GM12864 (cell line): ENCODE data around the gene NEDD8.
A peak's percentile ranks its signal among the peaks of the same experiment; 100 is the strongest.

Source experiments
- DNase-seq: peaks from one replicate; pipeline ENCODE4 v3.0.0-alpha.2; 2011; ENCODE audit warnings: low read depth
- H3K4me3 ChIP-seq: 2 replicates; pipeline ENCODE4 v1.5.1; 2011; ENCODE audit warnings: mild to moderate bottlenecking, low read depth, low read length, control low read depth
- CTCF ChIP-seq: IDR thresholded peaks from 2 replicates; pipeline ENCODE4 v1.5.1; 2011; ENCODE audit warnings: low read depth, mild to moderate bottlenecking, moderate library complexity, low read length, control low read depth, inconsistent platforms; ENCODE audit errors: missing control alignments

NEDD8 gene

GRCh38 chr14:24198814-24199524 lies 33.2 kb downstream of the NEDD8 start:
- TF ChIP-seq CTCF: no peak
- no peak for DNase-seq
- H3K4me3 ChIP-seq: no peak overlapping the region

GRCh38 chr14:24197056-24197450 lies 35.1 kb downstream of the NEDD8 start:
- peak overlapping the region; percentile 94 for H3K4me3 ChIP-seq
- DNase-seq: no peak

GRCh38 chr14:24196071-24197055 lies 35.8 kb downstream of the NEDD8 start:
- no peak for DNase-seq
- TF ChIP-seq CTCF: no peak
- H3K4me3 ChIP-seq: peak overlapping the region; percentile 94

More at GRCh38 chr14:24197056-24197450, 35.1 kb downstream of the NEDD8 start:
- no peak for TF ChIP-seq CTCF

GRCh38 chr14:24195186-24196070 lies 36.7 kb downstream of the NEDD8 start, which contains the start of gene TM9SF1:
TM9SF1 (minus strand) TSS chr14:24195441; CDS start chr14:24195019, 422 bp downstream.
- H3K4me3 ChIP-seq: peak within 1 kb of the TSS; percentile 94
- DNase-seq: peak; percentile 72
- no peak for TF ChIP-seq CTCF

- peak overlapping the region; percentile 94 for H3K4me3 ChIP-seq
- no peak for TF ChIP-seq CTCF
- no peak for DNase-seq
Measured at GRCh38 chr14:24194873-24195185, 37.3 kb downstream of the NEDD8 start.

- TF ChIP-seq CTCF: no peak
- H3K4me3 ChIP-seq: peak overlapping the region; percentile 94
- DNase-seq: no peak
Measured at GRCh38 chr14:24194186-24194872, 37.8 kb downstream of the NEDD8 start.
